Keratinocyte (primary cell): ENCODE measurements around the gene FHIT. TPM values are rescaled to one million over a fixed set of nuclear protein-coding genes. Genes with fewer than 3 reads are reported as not detected.

Experiments used
- DNase-seq: peaks from one replicate; pipeline ENCODE4 v3.0.0-alpha.2; 2011; ENCODE audit warnings: low read depth, missing footprints, low spot score
- FAIRE-seq: peaks from 2 replicates; lab custom pipeline; 2011; peaks lifted over from hg19 to GRCh38; lab: Jason Lieb, UNC
- H2AFZ ChIP-seq: 2 replicates; pipeline ENCODE4 v1.6.0; 2012; ENCODE audit warnings: low read length, control low read depth, inconsistent platforms; ENCODE audit not compliant: control insufficient read depth
- H3K27ac ChIP-seq: 2 replicates; pipeline ENCODE4 v1.5.1; 2011; ENCODE audit warnings: low read length; ENCODE audit not compliant: control insufficient read depth, insufficient read depth
- H3K27me3 ChIP-seq: 3 replicates; pipeline ENCODE4 v1.6.0; 2011; ENCODE audit warnings: low read length; ENCODE audit not compliant: control insufficient read depth, insufficient read depth; ENCODE audit errors: extremely low read depth
- H3K36me3 ChIP-seq, 2 experiments: 2 replicates in 1 of 2; 3 replicates in 1 of 2; pipeline ENCODE4 v1.5.1; 2011; ENCODE audit warnings: low read length in 2 of 2, mild to moderate bottlenecking in 1 of 2; ENCODE audit not compliant: control insufficient read depth in 2 of 2, insufficient read depth in 2 of 2; ENCODE audit errors: extremely low read depth in 1 of 2
- H3K4me1 ChIP-seq: 3 replicates; pipeline ENCODE4 v1.5.1; 2011; ENCODE audit warnings: low read length; ENCODE audit not compliant: control insufficient read depth, insufficient read depth; ENCODE audit errors: extremely low read depth
- H3K4me2 ChIP-seq: 3 replicates; pipeline ENCODE4 v1.6.0; 2011; ENCODE audit warnings: low read depth, low read length; ENCODE audit not compliant: control insufficient read depth, insufficient read depth; ENCODE audit errors: extremely low read depth
- H3K4me3 ChIP-seq, 3 experiments: fragments of 200-600 bp in 1 of 3; sonication (generic) in 1 of 3; 2 replicates in 2 of 3; 3 replicates in 1 of 3; pipeline ENCODE4 v1.5.1; 2011 to 2016; ENCODE audit warnings: low read length in 3 of 3, mild to moderate bottlenecking in 3 of 3, control low read depth in 2 of 3, inconsistent platforms in 1 of 3, low read depth in 1 of 3, mixed read lengths in 1 of 3, mixed run types in 1 of 3, moderate library complexity in 1 of 3; ENCODE audit not compliant: control insufficient read depth in 2 of 3, insufficient read depth in 2 of 3; ENCODE audit errors: extremely low read depth in 1 of 3
- H3K79me2 ChIP-seq: 2 replicates; pipeline ENCODE4 v1.6.0; 2012; ENCODE audit warnings: low read length; ENCODE audit not compliant: control insufficient read depth, insufficient read depth
- H3K9ac ChIP-seq: 3 replicates; pipeline ENCODE4 v1.6.0; 2011; ENCODE audit warnings: low read length; ENCODE audit not compliant: control insufficient read depth, insufficient read depth; ENCODE audit errors: extremely low read depth
- H3K9me1 ChIP-seq: 3 replicates; pipeline ENCODE4 v1.6.0; 2011; ENCODE audit warnings: low read length; ENCODE audit not compliant: control insufficient read depth, insufficient read depth; ENCODE audit errors: extremely low read depth
- H3K9me3 ChIP-seq: 2 replicates; pipeline ENCODE4 v1.5.1; 2012; ENCODE audit warnings: low read depth, low read length; ENCODE audit not compliant: control insufficient read depth
- H4K20me1 ChIP-seq: 3 replicates; pipeline ENCODE4 v1.6.0; 2011; ENCODE audit warnings: low read length; ENCODE audit not compliant: control insufficient read depth, insufficient read depth; ENCODE audit errors: extremely low read depth
- CTCF ChIP-seq, 3 experiments: IDR thresholded peaks in 1 of 3; conservative IDR thresholded peaks in 1 of 3; optimal IDR thresholded peaks in 1 of 3; 2 replicates in 2 of 3; 3 replicates in 1 of 3; pipeline versions ENCODE3 to v1.5.1; 2011; ENCODE audit warnings: low read length in 3 of 3, mild to moderate bottlenecking in 3 of 3, moderate library complexity in 2 of 3, control low read depth in 1 of 3, inconsistent platforms in 1 of 3; ENCODE audit not compliant: insufficient read depth in 2 of 3; ENCODE audit errors: extremely low read depth in 1 of 3
- EZH2 ChIP-seq: IDR thresholded peaks from one replicate; pipeline ENCODE4 v1.6.1; 2012; ENCODE audit warnings: inconsistent platforms, mild to moderate bottlenecking, low read length, moderate library complexity
- dilution Hi-C: fragments of 300-500 bp; cut with MboI; formaldehyde crosslinking; loops from one replicate; pipeline ENCODE4 v1.7.0; 2020; ENCODE audit warnings: low sequenced_read_pairs; ENCODE audit not compliant: extremely low pct_ligation_motif_present
- polyA plus RNA-seq, 5 experiments: library from polyadenylated mRNA; depleted of rRNA in 3 of 5; stranded (reverse) in 3 of 5; stranded (forward) in 1 of 5; unstranded in 1 of 5; fragments of >200 nt; gene quantifications; 1 replicate in 1 of 5; 2 replicates in 3 of 5; 3 replicates in 1 of 5; pipeline versions ENCODE4 v1.2.1 to v1.2.3, GENCODE V29; 2011 to 2012; ENCODE audit warnings: missing spikeins in 2 of 5, low read depth in 1 of 5, low replicate concordance in 1 of 5

The FHIT gene
- polyA plus RNA-seq, 1 donor (not counting 4 experiments of a cell fraction or from before 2014, with no cell fraction given) = 2.2 TPM

GRCh38 chr3:59733041-59733809 lies 1518.0 kb downstream of the FHIT start:
- H3K36me3 ChIP-seq = no peaks in the 10 kb centered on the region
- dilution Hi-C loops = no loop called here
- no peak overlapping the region for H3K4me3 ChIP-seq
- no peaks in the 10 kb centered on the region for H3K4me1 ChIP-seq
- TF ChIP-seq EZH2 (no peak), CTCF (optimal IDR thresholded peaks at IDR 0.05 in 1 of 3, IDR thresholded peaks at IDR 0.05 in 1 of 3, conservative IDR thresholded peaks at IDR 0.05 in 1 of 3; ENCODE audit: extremely low read depth in 1 of 3, insufficient read depth in 2 of 3, low read length in 3 of 3) (no peak)
- no peak for FAIRE-seq
- H2AFZ ChIP-seq = no peak overlapping the region
- H3K9me1 ChIP-seq = no peaks in the 10 kb centered on the region
- no peak for DNase-seq
- H3K9me3 ChIP-seq = no peaks in the 10 kb centered on the region
- H4K20me1 ChIP-seq = no peaks in the 10 kb centered on the region
- H3K27me3 ChIP-seq = no peaks in the 10 kb centered on the region
- no peaks in the 10 kb centered on the region for H3K79me2 ChIP-seq
- H3K9ac ChIP-seq = no peak overlapping the region
- H3K4me2 ChIP-seq = no peak overlapping the region
- no peak overlapping the region for H3K27ac ChIP-seq

- DNase-seq (no peak), FAIRE-seq (no peak)
- Histone ChIP-seq H3K9me3 (no peaks in the 10 kb centered on the region), H3K36me3 (no peaks in the 10 kb centered on the region), H3K9me1 (no peaks in the 10 kb centered on the region), H4K20me1 (no peaks in the 10 kb centered on the region), H3K27ac (no peak overlapping the region), H3K4me1 (no peaks in the 10 kb centered on the region), H3K79me2 (no peaks in the 10 kb centered on the region), H3K4me3 (no peak overlapping the region), H2AFZ (no peak overlapping the region), H3K9ac (no peak overlapping the region), H3K27me3 (no peaks in the 10 kb centered on the region), H3K4me2 (no peak overlapping the region)
- dilution Hi-C loops = no loop called here
- TF ChIP-seq EZH2 (no peak), CTCF (optimal IDR thresholded peaks at IDR 0.05 in 1 of 3, IDR thresholded peaks at IDR 0.05 in 1 of 3, conservative IDR thresholded peaks at IDR 0.05 in 1 of 3; ENCODE audit: extremely low read depth in 1 of 3, insufficient read depth in 2 of 3, low read length in 3 of 3) (no peak)
These were observed 1519.3 kb downstream of the FHIT start for GRCh38 chr3:59731943-59732342.
